OCI-LY7 (cell line): ENCODE measurements around the gene RPL28. TPM values are rescaled to one million over a fixed set of nuclear protein-coding genes. Genes with fewer than 3 reads are reported as not detected.

Experiments used
- BruUV-seq: library from RNA; stranded (reverse); fragments of 400-500 nt; replicated peaks from 2 replicates; lab custom pipeline; 2021; lab: Mats Ljungman, UMichigan
- CTCF ChIA-PET: fragments of 300-600 bp; sonication (Branson Sonifier 250); formaldehyde crosslinking; loops from one replicate; lab custom pipeline; 2022; ENCODE audit warnings: antibody characterized with exemption; ENCODE audit not compliant: unreplicated experiment; lab: Charles Lee
- POLR2A ChIA-PET: fragments of 300-600 bp; sonication (Branson Sonifier 250); formaldehyde crosslinking; loops from one replicate; lab custom pipeline; 2022; ENCODE audit warnings: antibody characterized with exemption; lab: Charles Lee
- DNase-seq: peaks from one replicate; pipeline ENCODE4 v3.0.0-alpha.2; 2015; ENCODE audit warnings: low spot score
- H2AFZ ChIP-seq: fragments of 200-600 bp; sonication (generic), shearing (Covaris generic); 2 replicates; pipeline ENCODE4 v1.6.1; 2014; ENCODE audit warnings: mild to moderate bottlenecking, antibody characterized with exemption, low read length, moderate library complexity
- H3K27ac ChIP-seq: fragments of 200-600 bp; sonication (generic); 2 replicates; pipeline ENCODE4 v1.5.1; 2014; ENCODE audit warnings: mixed run types, low read depth, mild to moderate bottlenecking, moderate library complexity, low read length, inconsistent platforms; ENCODE audit not compliant: poor library complexity, severe bottlenecking
- H3K36me3 ChIP-seq: fragments of 200-600 bp; sonication (generic); 2 replicates; pipeline ENCODE4 v1.6.1; 2014; ENCODE audit warnings: mild to moderate bottlenecking, antibody characterized with exemption, low read length, moderate library complexity, mixed read lengths; ENCODE audit not compliant: insufficient read depth
- H3K4me1 ChIP-seq: fragments of 200-600 bp; sonication (generic); 2 replicates; pipeline ENCODE4 v1.5.1; 2014; ENCODE audit warnings: mild to moderate bottlenecking, low read length; ENCODE audit not compliant: insufficient read depth, poor library complexity, severe bottlenecking
- H3K4me2 ChIP-seq: fragments of 200-600 bp; sonication (generic); 2 replicates; pipeline ENCODE4 v1.6.1; 2014; ENCODE audit warnings: mild to moderate bottlenecking, low read length
- H3K4me3 ChIP-seq: fragments of 200-600 bp; sonication (generic); 2 replicates; pipeline ENCODE4 v1.5.1; 2014; ENCODE audit warnings: mild to moderate bottlenecking, low read depth, low read length; ENCODE audit not compliant: poor library complexity, severe bottlenecking
- H3K79me2 ChIP-seq: fragments of 200-600 bp; sonication (generic); 2 replicates; pipeline ENCODE4 v1.6.1; 2016; ENCODE audit warnings: low read depth, mild to moderate bottlenecking, low read length, moderate library complexity, mixed read lengths; ENCODE audit not compliant: insufficient read depth
- H3K9me2 ChIP-seq: fragments of 200-600 bp; sonication (generic); 2 replicates; pipeline ENCODE4 v1.6.1; 2016; ENCODE audit warnings: mild to moderate bottlenecking, low read length, mixed read lengths; ENCODE audit not compliant: insufficient read depth
- H3K9me3 ChIP-seq: fragments of 200-600 bp; sonication (generic); 2 replicates; pipeline ENCODE4 v1.6.1; 2014; ENCODE audit warnings: mild to moderate bottlenecking, mixed run types, low read length, mixed read lengths
- H4K20me1 ChIP-seq: fragments of 200-600 bp; sonication (generic); 2 replicates; pipeline ENCODE4 v1.6.1; 2014; ENCODE audit warnings: mild to moderate bottlenecking, antibody characterized with exemption, low read length, moderate library complexity, mixed read lengths; ENCODE audit not compliant: insufficient read depth
- EZH2phosphoT487 ChIP-seq: fragments of 200-600 bp; sonication (generic); IDR thresholded peaks from 2 replicates; pipeline ENCODE4 v1.6.1; 2018; ENCODE audit warnings: low read depth, borderline replicate concordance, mild to moderate bottlenecking, mixed run types, antibody characterized with exemption, low read length, moderate library complexity, mixed read lengths
- intact Hi-C: fragments of 100-400 bp; cut with micrococcal nuclease; formaldehyde crosslinking; loops from one replicate; pipeline ENCODE4 v1.10.0; 2022; ENCODE audit not compliant: unreplicated experiment
- total RNA-seq, 2 experiments: library from RNA; depleted of rRNA in 1 of 2; stranded (reverse); fragments of >200 nt in 1 of 2; shearing (Covaris generic) in 1 of 2; gene quantifications; 2 replicates each; pipeline ENCODE4 v1.2.3, GENCODE V29; 2014 to 2022
- TF ChIP-seq, protein P1 (sequence below): fragments of 200-600 bp; sonication (generic); conservative IDR thresholded peaks from 2 replicates; pipeline ENCODE4 v1.5.1; 2014; ENCODE audit warnings: mild to moderate bottlenecking, antibody characterized with exemption, low read length, moderate library complexity, mixed read lengths

RPL28 gene
- total RNA-seq, 2 experiments from 2014 or later, result 872 to 2,656 TPM

DNA sequence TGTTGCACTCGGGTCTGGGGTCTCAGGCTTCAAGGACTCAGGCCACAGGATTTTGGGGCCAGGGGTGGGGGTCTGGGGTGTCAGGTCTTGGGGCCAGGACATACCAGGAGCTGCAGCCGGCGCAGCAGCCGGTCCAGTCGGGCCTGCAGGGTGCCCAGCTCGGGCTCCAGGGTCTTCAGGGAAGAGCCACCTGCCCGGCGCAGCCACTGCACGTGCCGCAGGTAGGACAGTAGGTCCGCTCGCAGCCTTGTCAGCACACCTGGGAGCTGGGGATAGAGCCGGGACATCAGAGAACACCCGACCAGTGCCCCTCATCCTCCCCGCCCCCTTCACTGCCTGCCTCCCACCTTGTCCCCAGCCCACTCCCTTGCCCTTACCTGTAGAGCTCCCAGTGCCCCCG, 17.6 kb upstream of the RPL28 start:
- BruUV-seq, result no TSS peak
- no peak overlapping the region for H3K4me2 ChIP-seq
- CTCF ChIA-PET, result no interaction called here
- no peaks in the 10 kb centered on the region for H3K36me3 ChIP-seq
- no peak overlapping the region for H3K27ac ChIP-seq
- DNase-seq, result no peak
- H3K4me3 ChIP-seq, result no peak overlapping the region
- no peaks in the 10 kb centered on the region for H4K20me1 ChIP-seq
- H3K9me2 ChIP-seq, result no peaks in the 10 kb centered on the region
- H3K4me1 ChIP-seq, result no peaks in the 10 kb centered on the region
- POLR2A ChIA-PET, result no interaction called here
- no peak overlapping the region for H2AFZ ChIP-seq
- H3K79me2 ChIP-seq, result no peaks in the 10 kb centered on the region
- TF ChIP-seq, protein P1, sequence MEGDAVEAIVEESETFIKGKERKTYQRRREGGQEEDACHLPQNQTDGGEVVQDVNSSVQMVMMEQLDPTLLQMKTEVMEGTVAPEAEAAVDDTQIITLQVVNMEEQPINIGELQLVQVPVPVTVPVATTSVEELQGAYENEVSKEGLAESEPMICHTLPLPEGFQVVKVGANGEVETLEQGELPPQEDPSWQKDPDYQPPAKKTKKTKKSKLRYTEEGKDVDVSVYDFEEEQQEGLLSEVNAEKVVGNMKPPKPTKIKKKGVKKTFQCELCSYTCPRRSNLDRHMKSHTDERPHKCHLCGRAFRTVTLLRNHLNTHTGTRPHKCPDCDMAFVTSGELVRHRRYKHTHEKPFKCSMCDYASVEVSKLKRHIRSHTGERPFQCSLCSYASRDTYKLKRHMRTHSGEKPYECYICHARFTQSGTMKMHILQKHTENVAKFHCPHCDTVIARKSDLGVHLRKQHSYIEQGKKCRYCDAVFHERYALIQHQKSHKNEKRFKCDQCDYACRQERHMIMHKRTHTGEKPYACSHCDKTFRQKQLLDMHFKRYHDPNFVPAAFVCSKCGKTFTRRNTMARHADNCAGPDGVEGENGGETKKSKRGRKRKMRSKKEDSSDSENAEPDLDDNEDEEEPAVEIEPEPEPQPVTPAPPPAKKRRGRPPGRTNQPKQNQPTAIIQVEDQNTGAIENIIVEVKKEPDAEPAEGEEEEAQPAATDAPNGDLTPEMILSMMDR, result no peak
- no peak for TF ChIP-seq EZH2phosphoT487
- intact Hi-C loops, result no loop called here
- H3K9me3 ChIP-seq, result no peaks in the 10 kb centered on the region

DNA sequence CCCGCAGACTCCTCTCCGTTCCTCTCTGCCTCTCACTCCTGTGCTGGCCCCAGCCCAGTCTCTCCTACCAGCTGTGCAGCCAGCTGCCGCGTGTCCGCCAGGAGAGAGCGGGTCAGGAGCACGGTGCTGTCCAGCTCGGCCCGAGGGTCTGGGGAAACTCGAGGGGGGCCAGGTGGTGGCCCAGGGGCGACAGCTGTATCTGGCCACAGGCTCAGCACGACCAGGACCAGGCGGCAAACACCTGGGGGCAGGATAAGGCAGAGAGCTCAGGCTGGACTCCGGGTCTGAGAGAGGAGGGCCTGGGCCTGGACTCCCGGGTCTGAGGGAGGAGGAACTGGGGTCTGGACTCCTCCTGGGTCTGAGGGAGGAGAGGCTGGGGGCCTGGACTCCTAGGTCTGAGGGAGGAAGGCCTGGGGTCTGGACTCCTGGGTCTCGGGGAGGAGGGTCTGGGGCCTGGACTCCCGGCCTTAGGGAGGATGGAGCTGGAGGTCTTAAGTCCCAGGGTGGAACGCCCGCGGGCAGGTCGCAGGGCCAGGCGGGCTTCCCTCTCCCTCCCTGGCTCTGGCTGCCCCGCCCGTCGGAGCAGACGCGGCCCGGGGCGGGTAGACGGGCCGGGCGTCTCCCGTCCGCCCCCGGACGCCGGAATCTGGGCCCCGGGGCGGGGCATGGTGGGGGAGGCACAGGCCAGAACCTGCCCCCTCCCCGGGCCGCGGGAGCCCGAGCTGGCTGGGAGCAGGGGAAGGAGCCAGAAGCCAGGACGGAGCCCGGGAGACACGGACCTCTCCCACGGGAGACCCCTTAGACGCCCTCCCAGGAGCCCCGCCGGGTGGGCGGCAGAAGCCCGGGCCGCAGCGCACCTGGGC, 16.8 kb upstream of the RPL28 start:
- Histone ChIP-seq H3K9me3 (no peaks in the 10 kb centered on the region), H3K4me3 (no peak overlapping the region), H2AFZ (no peak overlapping the region), H3K4me1 (no peaks in the 10 kb centered on the region), H4K20me1 (no peaks in the 10 kb centered on the region), H3K36me3 (no peaks in the 10 kb centered on the region), H3K9me2 (no peaks in the 10 kb centered on the region), H3K27ac (no peak overlapping the region), H3K79me2 (no peaks in the 10 kb centered on the region), H3K4me2 (no peak overlapping the region)
- intact Hi-C loops, result no loop called here
- DNase-seq, result no peak
- ChIA-PET CTCF (no interaction called here), POLR2A (interaction anchor here (0.6 kb wide), 1 partner anchor 9 kb away, joined by 6 read pairs; no protein-coding TSS in a partner anchor)
- no TSS peak for BruUV-seq
- TF ChIP-seq, protein P1, result no peak
- TF ChIP-seq EZH2phosphoT487, result no peak

DNA sequence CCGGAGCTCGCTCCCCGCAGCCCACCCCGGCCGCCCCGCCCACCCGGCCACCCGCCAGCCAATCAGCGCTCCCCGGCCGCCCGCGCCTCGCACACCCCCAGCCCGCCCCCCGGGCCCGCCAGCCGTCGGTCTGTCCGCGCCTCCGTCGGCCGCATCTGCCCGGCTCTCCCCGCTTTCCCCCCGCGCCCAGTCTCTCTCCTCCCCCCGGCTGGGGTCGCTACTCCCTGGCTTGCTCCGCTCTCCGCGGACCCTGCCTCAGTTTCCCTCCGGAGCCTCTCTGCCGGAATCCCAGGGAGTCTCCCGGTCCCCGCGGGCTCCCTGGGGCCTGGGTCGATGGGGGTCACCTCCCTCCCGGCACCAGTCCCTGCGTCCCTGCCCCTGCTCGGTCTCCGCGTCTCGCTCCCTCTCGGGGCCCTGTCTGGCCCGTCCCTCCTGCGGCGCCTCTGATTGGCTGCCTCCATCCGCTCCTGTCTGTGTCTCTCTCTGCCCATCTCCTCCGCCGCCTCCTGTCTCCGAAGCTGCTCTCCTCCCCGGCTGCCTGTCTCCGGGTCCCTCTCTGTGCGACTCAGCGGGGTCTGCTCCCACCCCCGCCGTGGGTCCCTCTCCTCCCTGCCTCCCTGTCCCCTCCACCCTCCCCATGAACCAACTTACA, 16.0 kb upstream of the RPL28 start:
- H3K27ac ChIP-seq, result no peak overlapping the region
- H3K36me3 ChIP-seq, result no peaks in the 10 kb centered on the region
- H3K79me2 ChIP-seq, result no peaks in the 10 kb centered on the region
- no peak overlapping the region for H3K4me3 ChIP-seq
- H2AFZ ChIP-seq, result no peak overlapping the region
- no peaks in the 10 kb centered on the region for H4K20me1 ChIP-seq
- no peaks in the 10 kb centered on the region for H3K9me2 ChIP-seq
- no TSS peak for BruUV-seq
- no peaks in the 10 kb centered on the region for H3K9me3 ChIP-seq
- no peak overlapping the region for H3K4me2 ChIP-seq
- ChIA-PET POLR2A (no interaction called here), CTCF (no interaction called here)
- no peaks in the 10 kb centered on the region for H3K4me1 ChIP-seq
- intact Hi-C loops, result no loop called here
- TF ChIP-seq, protein P1, result no peak
- TF ChIP-seq EZH2phosphoT487, result no peak
- no peak for DNase-seq
